HFFc6 (cell line): ENCODE measurements around the gene HSD17B12. TPM values are rescaled to one million over a fixed set of nuclear protein-coding genes. Genes with fewer than 3 reads are reported as not detected.
A peak's percentile ranks its signal among the peaks of the same experiment; 100 is the strongest.

Source experiments
- DNase-seq: peaks from one replicate; pipeline ENCODE4 v3.0.0-alpha.2; 2018
- H3K27ac Mint-ChIP-seq: 2 replicates; pipeline ENCODE4 v1.8.0; 2020; ENCODE audit warnings: mild to moderate bottlenecking, mixed read lengths
- H3K27me3 Mint-ChIP-seq: 2 replicates; pipeline ENCODE4 v1.8.0; 2021; ENCODE audit warnings: mild to moderate bottlenecking, moderate library complexity, mixed read lengths; ENCODE audit not compliant: insufficient read depth
- H3K36me3 Mint-ChIP-seq: 2 replicates; pipeline ENCODE4 v1.8.0; 2021; ENCODE audit warnings: low read depth, mixed read lengths
- H3K4me1 Mint-ChIP-seq: 2 replicates; pipeline ENCODE4 v1.8.0; 2020; ENCODE audit warnings: low read depth, mixed read lengths
- H3K4me3 Mint-ChIP-seq: 2 replicates; pipeline ENCODE4 v1.8.0; 2020; ENCODE audit warnings: mild to moderate bottlenecking, moderate library complexity, mixed read lengths
- H3K9me3 Mint-ChIP-seq: 2 replicates; pipeline ENCODE4 v1.8.0; 2020; ENCODE audit warnings: mild to moderate bottlenecking, mixed read lengths
- total RNA-seq, 6 experiments: library from RNA; stranded (reverse); fragmentation: NEBNext Ultra II Directional; extraction: Animal tissue kit (Norgen Biotek cat#: 25700); gene quantifications; 2 replicates in 1 of 6; 3 replicates in 5 of 6; pipeline ENCODE4 v1.2.3, GENCODE V29; 2021
- TF ChIP-seq, protein P1 (sequence below): fragments of 200-600 bp; sonication (generic); IDR thresholded peaks from 2 replicates; pipeline ENCODE4 v1.5.0; 2021; ENCODE audit warnings: antibody characterized with exemption, mild to moderate bottlenecking

HSD17B12 gene
- total RNA-seq, 6 experiments from 2014 or later = 89.1 to 119 (median 99.0) TPM

DNA sequence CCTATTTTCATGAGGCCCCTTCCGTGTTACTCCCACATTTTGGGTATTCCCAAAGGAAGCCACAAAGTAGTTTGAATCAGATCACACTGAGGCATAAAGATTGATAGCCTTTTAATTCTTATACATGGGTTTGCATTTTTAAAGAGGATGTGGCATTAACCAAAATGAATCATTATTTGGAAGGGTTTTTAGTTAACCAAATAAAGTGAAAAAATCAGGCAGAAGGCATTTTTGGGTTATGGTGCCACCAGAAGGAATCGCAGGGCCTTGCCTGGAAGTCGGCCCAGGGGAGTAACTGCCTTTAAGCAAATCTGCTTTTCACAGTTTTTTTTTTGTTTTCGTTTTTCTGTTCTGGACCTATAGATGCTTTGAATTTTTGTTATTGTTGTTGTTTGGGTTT, 55.4 kb downstream of the HSD17B12 start:
- DNase-seq = peak; percentile 52
- H3K9me3 Mint-ChIP-seq = no peaks in the 10 kb centered on the region
- peak overlapping the region; percentile 85 for H3K27ac Mint-ChIP-seq
- peaks cover 30% of the 10 kb centered on the region for H3K36me3 Mint-ChIP-seq
- TF ChIP-seq, protein P1, sequence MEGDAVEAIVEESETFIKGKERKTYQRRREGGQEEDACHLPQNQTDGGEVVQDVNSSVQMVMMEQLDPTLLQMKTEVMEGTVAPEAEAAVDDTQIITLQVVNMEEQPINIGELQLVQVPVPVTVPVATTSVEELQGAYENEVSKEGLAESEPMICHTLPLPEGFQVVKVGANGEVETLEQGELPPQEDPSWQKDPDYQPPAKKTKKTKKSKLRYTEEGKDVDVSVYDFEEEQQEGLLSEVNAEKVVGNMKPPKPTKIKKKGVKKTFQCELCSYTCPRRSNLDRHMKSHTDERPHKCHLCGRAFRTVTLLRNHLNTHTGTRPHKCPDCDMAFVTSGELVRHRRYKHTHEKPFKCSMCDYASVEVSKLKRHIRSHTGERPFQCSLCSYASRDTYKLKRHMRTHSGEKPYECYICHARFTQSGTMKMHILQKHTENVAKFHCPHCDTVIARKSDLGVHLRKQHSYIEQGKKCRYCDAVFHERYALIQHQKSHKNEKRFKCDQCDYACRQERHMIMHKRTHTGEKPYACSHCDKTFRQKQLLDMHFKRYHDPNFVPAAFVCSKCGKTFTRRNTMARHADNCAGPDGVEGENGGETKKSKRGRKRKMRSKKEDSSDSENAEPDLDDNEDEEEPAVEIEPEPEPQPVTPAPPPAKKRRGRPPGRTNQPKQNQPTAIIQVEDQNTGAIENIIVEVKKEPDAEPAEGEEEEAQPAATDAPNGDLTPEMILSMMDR = peak; percentile 49
- no peaks in the 10 kb centered on the region; the same call in none of the 2 replicates for H3K27me3 Mint-ChIP-seq
- H3K4me1 Mint-ChIP-seq = peaks cover 53% of the 10 kb centered on the region
- peak overlapping the region; percentile 77 for H3K4me3 Mint-ChIP-seq

DNA sequence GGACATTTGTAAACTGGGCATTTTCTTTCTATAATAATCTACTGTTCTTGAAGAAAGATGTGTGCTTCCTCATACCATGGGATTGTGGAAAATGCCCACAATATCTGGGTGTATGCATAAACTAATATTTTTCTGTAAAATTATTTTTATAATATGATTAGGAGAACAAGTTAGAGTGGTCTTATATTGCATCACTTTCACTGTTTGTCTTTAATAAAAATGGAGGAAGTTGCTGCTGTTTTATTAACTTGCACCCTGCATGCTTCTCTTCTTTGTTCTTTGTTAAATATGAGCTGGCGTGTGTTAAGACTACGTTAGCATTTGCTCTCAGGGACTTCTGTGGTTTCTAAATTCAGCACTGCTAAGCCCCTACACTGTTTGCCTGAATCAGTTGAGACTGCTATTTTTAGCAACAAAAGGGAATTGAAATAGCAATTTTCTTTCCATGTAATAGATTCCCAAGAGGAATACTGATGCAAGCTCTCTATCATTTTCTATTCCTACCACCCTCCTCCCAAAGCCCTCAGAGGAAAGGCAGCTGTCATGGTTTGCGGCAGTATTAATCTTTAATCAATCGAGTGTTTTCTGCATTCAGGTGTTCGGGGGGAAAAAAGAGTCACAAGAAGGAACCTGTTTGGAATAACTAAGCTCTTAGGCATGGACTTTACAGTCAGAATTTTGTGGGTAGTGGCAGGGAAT, 56.1 kb downstream of the HSD17B12 start:
- H3K36me3 Mint-ChIP-seq = peaks cover 30% of the 10 kb centered on the region
- H3K27ac Mint-ChIP-seq = peak overlapping the region; percentile 85
- DNase-seq = peak; percentile 28
- H3K4me1 Mint-ChIP-seq = peaks cover 53% of the 10 kb centered on the region
- no peaks in the 10 kb centered on the region; the same call in none of the 2 replicates for H3K27me3 Mint-ChIP-seq
- H3K4me3 Mint-ChIP-seq = peak overlapping the region; percentile 77
- no peaks in the 10 kb centered on the region for H3K9me3 Mint-ChIP-seq
- TF ChIP-seq, protein P1 = no peak

DNA sequence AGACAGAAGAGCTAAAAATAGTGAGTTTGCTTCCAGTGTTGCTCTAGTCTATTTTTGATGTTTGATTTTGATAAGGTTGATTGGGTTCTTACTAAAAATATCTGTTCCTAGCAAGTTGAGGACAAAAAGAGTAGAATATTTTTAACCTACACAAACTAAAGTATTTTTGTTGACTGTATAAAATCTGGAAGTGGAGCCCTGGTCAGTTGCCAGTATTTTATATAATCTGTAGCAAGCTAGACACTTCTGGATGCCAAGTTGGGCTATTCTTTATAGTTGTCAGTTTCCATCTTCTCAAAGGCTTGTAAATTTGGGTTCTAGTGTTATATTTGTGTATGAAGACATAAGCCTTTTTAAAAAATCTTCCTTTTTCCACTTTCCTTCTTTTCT, 56.7 kb downstream of the HSD17B12 start:
- H3K4me1 Mint-ChIP-seq = peaks cover 53% of the 10 kb centered on the region
- no peaks in the 10 kb centered on the region; the same call in none of the 2 replicates for H3K27me3 Mint-ChIP-seq
- TF ChIP-seq, protein P1 = no peak
- H3K4me3 Mint-ChIP-seq = peak overlapping the region; percentile 77
- H3K36me3 Mint-ChIP-seq = peaks cover 27% of the 10 kb centered on the region
- H3K9me3 Mint-ChIP-seq = no peaks in the 10 kb centered on the region
- DNase-seq = no peak
- H3K27ac Mint-ChIP-seq = peak overlapping the region; percentile 85

DNA sequence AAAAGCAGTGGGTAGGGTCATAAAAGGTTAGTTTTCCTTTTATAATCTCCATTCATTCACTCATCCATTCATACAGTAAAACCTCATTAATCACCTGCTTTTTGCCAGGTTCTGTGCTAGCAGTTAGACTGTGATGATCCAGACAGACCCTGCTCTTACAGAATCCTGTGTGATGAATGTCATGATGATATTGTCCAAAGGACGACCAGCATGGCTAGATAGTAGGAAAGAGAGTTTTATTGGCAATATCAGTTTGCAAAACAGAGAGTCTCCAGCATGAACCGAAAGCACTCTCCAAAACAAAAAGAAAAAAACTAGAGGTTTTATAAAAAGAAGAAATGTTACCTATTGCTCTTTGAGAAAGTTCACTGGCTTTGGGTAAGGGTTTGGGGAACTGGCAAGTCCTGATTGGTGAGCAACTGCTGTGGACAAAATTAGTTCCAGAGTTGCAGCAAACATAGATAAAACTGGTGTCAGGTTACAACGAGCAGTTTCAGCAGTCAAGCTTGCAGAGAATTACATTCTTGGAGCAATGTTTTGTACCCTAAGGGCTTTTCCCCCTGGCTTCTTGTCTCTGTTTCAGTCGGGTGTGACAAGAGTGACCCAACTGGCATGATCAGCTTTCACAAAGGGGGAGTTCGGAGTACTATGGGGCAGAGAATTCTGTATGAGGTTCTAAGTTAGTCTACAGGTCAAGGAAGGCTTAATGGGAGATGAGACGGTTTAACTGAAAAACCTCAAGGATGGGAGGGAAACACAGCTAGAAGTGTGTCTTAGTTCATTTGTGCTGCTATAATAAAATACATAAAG, 58.3 kb downstream of the HSD17B12 start:
- H3K4me3 Mint-ChIP-seq = peak overlapping the region; percentile 65
- peaks cover 28% of the 10 kb centered on the region for H3K36me3 Mint-ChIP-seq
- no peaks in the 10 kb centered on the region; the same call in none of the 2 replicates for H3K27me3 Mint-ChIP-seq
- H3K4me1 Mint-ChIP-seq = peaks cover 53% of the 10 kb centered on the region
- no peaks in the 10 kb centered on the region for H3K9me3 Mint-ChIP-seq
- DNase-seq = peak; percentile 82
- peak overlapping the region; percentile 66 for H3K27ac Mint-ChIP-seq
- TF ChIP-seq, protein P1 = no peak

DNA sequence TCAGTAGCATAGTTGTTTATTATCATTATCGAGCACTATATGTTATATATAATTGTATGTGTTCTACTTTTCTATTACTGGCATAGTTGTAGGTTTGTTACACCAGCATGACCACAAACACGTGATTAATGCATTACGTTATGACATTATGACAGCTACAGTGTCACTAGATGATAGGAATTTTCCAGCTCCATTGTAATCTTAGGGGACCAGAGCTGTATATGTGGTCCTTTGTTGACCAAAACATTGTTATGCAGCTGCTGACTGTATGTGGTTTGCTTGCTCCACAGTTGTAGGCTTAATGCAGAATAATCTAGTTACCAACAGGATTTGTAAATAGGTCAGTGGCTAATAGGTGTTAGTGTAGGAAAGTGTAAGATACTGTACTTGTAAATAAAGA, 66.1 kb downstream of the HSD17B12 start:
- Mint-ChIP-seq H3K9me3 (no peaks in the 10 kb centered on the region), H3K4me3 (no peak overlapping the region), H3K27ac (no peak overlapping the region), H3K4me1 (no peaks in the 10 kb centered on the region), H3K27me3 (no peaks in the 10 kb centered on the region), H3K36me3 (peaks cover 24% of the 10 kb centered on the region)
- DNase-seq = no peak
- TF ChIP-seq, protein P1 = no peak
